Uterus (tissue), 2 donors: ENCODE measurements around the gene FYCO1.

Experiments used
- POLR2A ChIP-seq, 2 donors: fragments of 450-650 bp; IDR thresholded peaks; one replicate each; pipeline ENCODE4 v1.6.1; 2016; ENCODE audit warnings: antibody characterized with exemption in 2 of 2, mild to moderate bottlenecking in 1 of 2, moderate library complexity in 1 of 2
- TF ChIP-seq, protein P1 (sequence below), 4 experiments: fragments of 200-600 bp in 2 of 4; fragments of 450-650 bp in 2 of 4; sonication (generic) in 2 of 4; IDR thresholded peaks; one replicate each; pipeline ENCODE4 v1.5.1; 2016 to 2019; ENCODE audit warnings: antibody characterized with exemption in 4 of 4, mild to moderate bottlenecking in 2 of 4, moderate library complexity in 1 of 4

DNA sequence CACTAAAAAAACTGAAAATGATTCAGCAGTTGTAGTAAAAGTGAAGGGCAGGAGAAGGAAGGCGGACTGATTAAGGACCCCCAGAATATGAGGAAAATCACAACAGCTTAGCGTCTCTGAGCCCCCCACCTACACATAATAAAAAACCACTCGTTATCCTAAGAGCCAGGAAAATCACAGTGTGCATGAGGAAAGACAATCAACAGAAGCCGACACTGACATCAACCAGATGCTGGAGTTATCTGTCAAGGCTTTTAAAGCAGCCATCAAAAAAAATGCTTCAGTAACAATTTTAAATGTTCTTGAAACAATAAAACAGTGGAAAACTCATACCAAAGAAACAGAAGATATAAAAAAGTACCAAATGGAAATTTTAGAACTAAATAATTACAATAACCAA, 62.0 kb downstream of the FYCO1 start:
- TF ChIP-seq, protein P1, sequence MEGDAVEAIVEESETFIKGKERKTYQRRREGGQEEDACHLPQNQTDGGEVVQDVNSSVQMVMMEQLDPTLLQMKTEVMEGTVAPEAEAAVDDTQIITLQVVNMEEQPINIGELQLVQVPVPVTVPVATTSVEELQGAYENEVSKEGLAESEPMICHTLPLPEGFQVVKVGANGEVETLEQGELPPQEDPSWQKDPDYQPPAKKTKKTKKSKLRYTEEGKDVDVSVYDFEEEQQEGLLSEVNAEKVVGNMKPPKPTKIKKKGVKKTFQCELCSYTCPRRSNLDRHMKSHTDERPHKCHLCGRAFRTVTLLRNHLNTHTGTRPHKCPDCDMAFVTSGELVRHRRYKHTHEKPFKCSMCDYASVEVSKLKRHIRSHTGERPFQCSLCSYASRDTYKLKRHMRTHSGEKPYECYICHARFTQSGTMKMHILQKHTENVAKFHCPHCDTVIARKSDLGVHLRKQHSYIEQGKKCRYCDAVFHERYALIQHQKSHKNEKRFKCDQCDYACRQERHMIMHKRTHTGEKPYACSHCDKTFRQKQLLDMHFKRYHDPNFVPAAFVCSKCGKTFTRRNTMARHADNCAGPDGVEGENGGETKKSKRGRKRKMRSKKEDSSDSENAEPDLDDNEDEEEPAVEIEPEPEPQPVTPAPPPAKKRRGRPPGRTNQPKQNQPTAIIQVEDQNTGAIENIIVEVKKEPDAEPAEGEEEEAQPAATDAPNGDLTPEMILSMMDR (IDR thresholded peaks at IDR 0.05), result no peak
- TF ChIP-seq POLR2A (IDR thresholded peaks at IDR 0.05), result no peak
